ENCODE measurements around the gene AOPEP.

The AOPEP gene

DNA sequence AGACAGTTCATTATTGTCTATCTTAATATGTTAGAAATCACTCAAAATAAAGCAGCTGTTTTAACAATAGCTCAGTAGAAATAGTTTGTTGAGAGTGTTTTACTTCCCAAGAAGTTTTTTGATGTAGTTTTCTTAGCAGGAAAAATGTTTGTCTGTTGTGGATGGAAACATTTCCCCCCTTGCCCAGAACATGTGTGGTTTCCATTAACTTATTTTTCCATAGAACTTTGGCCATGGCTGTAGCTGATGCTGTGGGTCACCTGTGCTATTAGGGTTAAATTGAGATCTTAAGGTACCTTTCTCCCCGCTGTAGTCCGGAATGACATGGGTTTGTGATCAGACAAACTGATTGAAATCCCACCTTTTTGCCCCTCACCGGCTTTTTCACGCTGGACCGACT is 296.2 kb downstream of the AOPEP start:
- DNase-seq: no peak

DNA sequence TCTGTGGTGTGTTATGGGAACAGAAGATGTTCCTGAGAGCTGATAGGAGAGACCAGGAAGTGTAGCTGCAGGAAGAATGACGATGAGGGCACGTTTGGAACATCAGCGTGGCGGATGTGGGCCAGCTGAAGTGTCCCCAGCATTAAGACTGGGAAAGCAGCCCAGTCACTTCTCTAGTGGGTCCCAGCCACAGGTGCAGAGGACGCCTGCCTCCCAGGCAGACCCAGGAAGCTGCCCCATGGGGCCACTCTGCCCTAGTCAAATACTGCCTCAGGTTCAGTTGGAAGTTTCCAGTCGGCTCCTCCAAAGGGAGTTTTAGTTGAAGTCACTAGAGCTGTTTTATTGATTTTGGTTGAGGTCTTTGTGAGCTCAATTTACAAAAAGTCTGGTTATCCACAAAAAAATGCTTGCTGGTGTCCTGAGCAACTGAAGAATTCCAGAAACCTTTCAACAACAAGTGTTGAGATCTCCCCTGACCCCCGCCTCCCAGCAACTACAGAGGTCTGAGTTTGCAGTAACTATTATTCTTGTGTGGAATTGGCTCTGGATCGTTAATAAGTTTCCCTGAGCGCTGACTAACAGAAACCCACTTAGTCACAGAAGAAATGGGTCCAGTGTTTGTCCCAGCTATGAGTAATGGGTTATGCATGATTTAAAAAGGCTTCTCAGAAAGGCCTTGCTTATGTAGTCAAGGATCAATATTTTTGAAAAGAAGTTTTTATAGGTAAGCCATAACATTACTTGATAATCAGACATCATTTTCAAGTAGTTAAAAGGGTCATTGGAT is 296.9 kb downstream of the AOPEP start:
- DNase-seq: no peak

DNA sequence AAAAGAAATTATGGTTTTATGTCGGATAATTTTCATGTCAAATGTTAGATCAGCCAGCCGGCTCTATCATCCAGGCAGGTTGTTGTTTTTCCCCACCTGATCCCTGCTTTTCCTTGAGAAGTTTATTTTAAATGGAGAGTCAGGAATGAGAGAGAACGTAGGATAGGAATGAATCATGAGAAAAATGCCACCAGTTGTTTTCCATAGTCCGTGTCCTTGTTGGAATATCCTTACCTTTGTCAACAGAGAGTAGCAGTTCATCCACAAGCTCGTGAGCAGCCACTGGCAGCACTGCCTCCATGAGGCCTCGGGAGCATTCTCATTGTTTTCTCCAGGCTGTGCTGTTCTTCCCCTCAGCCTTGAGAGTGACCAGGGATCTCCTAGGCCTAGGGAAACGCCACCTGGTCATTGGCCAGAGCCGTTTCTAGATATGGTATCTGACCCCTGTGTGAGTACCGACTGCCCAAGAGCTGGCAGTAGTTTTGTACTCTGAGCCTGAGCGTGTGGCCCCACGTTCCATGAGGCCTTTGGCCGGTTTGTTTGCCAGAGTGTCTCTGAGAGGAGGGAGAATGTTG is 297.7 kb downstream of the AOPEP start:
- DNase-seq: no peak

DNA sequence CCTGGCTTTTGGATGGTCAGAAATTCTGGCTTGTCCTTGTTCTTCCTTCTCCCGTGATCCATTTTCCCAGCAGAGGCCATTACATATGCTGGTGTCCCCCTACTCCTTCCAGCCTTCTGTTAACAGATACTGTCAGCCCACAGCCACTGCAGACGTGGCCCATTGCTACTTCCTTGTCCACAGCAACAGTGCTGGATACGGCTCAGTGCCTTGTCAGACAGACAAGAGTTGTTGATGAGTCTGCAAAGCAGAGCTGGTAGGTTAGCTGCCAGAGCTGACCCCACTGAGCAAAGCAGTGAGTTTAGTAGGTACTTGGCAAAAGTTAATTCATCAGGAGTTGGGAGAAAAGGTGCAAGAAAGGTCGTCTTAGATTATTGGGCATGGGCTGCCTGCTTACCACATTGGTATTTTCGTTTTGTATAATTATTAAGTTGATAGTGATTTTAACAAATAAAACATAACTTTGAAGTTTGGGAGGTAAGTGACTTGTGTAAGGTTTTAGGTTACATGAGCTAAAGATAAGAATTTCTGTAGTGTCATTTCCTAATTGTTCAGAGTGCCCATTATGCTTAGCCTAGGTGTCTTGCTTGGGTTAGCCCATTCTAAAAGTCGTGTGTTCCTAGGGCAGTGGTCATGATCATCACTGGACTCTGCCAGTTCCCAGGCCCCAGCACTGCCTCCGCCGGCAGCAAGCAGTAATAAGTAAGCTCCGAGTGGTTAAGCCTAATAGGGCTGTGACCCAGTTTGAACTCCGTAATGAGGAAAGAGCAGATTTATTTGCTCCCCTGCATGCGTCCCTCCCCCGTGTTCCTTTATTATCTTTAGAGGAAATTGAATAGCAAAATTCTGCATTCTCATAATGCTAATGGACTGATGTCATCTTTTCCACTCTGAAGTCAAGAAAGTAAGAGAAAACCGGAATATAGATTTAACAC is 299.0 kb downstream of the AOPEP start:
- DNase-seq: peak in 2 of 4 experiments; percentile 3 to 5

DNA sequence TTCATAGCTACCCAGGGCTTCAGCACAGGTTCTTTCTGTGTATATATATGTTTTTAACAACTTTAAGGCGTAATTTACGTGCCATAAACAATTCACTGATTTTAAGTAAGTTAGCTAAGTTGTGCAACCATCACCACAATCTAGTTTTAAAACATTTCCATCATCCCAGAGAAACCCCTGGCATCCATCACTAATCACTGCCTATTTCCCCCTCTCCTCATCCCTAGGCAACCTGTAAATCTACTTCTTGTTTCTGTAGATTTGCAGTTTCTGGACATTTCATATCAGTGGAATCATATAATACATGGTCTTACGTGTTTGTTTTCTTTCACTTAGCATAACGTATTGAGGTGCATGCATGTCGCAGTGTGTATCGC is 299.6 kb downstream of the AOPEP start:
- DNase-seq: no peak

DNA sequence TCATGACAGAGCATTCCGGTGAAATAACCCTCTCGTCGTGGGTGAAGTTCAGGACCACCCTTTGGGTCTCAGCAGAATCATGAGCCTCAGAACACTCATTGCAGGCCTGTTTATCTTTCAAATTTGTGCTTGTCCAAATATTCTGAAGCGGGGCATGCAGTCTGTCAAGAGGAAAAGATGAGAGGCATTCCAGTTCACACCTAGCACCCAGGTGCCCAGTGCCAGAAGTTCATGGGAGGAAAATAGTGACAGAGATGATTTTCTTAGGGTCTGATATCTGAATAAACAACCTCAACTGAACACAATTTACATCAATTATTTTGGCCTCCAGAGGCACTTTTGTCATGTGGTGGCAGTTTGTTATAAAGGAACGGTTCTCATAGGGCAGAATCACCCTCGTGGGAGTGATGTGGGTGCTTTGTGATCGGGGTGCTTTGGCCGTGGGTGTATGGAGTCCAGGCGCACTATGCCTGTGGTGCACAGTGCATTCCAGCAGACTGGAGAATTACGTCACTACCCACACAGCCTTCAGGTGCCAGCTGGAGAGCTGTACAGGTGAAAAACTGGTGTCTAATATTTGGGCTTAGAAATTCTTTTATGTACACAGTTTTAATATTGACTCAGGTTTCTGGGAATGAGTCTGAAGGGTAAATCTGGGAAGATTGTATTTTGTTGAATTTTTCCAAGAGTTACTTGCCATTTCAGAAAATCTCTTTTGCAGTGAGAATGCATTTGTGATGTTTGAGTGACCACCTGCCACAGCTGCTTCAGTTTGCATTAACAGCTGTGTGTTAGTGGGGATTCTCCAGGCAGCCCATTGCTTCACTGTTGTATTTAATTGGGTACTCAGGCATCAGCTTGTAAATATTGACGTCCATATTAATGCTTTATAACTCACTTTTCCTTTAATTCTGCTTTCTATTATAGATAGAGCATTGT is 301.7 kb downstream of the AOPEP start:
- DNase-seq: no peak

DNA sequence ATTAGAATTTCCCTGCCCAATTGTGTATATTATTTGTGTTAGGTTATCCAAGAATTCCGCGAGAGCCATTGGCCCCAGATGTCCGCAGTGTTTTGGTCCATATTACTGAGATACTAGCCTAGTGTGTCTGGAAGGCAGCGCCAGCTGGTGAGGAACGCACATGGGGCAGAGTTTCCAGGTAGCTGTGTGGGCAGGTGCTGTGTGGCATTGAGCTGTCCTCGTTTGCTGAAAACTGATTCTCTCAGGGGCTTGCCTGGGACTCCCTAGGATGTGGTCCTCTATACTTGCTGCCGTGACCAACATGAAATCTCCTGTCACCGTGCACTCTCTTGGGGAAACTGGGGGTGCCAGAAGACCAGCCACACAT is 302.3 kb downstream of the AOPEP start:
- DNase-seq: no peak

DNA sequence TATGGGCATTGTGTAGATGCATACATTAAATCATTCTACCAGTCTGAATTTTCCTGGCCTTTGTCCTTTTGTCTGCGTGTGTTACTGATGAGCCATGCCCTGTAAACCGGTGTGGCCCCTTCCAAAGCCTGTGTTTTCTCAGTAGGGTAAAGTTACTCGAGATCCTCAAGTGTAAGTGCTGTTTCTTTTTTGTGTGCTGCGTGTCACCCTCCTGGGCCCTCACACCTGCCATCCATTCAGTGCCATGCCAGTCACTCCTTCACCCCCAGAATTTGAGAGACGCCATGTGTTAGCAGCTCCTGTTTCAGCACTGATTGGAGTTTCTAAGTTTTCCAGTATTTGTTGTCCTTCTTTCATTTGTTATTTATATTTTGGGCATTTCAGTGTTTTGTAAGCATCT is 302.8 kb downstream of the AOPEP start:
- DNase-seq: no peak

DNA sequence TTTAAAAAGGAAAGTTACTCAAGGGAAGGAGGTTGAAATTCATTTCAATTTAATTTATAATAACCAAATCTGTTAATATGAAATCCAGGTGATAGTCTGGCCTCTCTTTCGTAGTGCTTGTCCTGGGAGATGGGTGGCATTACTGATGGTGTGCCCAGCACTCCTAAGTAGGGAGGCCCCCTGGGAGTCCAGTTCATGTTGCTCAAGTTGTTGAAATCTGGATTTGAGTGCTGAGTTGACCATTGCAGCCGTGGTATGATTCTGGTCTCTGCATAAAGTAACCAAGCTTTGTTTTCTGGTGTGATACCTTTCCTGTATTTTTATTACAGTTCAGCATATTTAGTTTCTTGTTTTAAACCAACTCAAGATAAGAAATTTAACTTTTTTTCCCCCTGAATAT is 303.2 kb downstream of the AOPEP start:
- DNase-seq: no peak

DNA sequence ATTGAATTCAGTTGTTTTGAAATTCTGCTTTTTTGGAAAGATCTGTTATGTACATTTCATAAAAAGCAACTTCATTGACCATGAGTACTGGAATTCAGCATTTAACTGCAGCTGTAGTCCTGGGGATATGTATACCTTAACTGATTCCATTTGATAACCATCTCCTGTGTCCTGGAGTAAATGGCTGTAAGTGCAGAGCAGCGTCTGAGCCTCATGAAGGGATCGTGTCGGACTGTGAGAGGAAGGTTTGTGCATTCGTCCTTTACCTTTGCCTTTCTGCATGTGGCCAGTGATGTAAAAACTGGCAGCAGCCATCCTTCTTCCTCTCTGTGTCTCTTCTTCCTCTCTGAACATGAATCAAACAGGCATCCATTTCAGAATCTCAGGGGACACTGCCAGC is 303.8 kb downstream of the AOPEP start:
- no peak for DNase-seq

DNA sequence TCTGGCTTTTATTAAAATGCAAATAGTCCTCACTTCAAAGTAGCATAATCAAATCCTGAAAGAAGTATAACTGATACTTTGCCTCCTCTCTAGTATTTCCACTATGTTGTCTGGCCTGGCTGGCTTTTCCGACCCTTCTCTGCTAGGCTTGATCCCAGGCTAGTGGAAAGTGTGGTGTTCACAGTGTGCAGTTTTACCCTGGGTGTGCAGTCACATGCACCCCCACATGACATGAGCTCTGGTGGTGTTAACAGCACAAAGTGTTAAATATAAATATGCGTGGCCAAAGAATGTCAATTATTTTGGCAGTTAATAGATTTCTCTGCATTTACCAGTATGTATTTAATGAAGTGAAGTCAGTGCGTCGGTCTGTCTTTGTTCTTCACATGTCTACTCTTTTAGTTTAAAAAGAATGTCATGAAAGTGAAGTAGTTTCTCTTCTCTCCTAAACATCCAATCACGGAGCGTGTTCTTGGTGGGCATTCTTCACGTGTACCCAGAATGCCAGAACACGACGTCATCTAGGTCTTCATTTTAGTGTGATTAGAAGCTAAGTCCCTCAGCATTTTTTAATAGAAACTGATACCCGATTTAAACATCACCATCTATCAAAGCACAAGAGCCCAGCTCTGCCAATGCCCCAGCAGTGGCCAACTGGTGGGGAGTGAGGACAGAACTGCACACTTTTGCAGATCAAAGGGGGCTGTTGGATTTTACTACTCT is 304.6 kb downstream of the AOPEP start:
- DNase-seq: no peak

DNA sequence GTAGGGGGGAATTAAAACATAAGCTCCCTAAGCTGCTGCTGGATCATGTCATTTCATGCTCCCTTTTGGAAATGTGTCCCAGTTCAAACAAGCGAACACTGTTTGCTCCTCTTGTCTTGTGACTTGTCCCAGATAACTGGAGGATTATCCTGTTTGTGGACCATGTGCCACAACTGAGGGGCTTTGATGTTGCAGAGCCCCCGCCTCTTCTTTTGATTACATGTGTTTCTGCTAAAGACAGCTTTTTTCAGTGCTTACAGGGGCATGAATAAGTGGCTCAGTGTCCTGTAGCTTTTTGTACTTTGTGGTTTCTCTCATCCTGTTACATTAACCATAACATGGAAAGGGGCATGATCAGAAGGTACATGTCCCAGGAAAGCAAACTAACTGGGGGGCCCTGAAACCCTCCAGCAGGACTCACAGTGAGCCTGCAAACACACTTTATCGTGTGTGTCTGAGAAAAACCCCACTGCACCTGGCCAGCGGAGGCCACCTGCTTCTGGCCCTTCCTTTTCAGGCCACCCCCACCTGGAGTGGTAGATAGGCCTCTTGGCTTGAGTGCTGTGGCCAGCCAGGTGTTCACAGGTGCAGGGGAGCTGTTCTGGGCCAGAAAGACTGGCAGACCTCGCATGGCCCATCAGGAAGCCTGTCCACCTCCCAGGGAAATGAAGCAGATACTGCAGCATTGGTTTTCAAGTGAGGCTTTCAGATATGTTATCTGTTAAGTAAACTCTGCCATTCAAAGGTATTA is 305.4 kb downstream of the AOPEP start:
- DNase-seq: no peak

DNA sequence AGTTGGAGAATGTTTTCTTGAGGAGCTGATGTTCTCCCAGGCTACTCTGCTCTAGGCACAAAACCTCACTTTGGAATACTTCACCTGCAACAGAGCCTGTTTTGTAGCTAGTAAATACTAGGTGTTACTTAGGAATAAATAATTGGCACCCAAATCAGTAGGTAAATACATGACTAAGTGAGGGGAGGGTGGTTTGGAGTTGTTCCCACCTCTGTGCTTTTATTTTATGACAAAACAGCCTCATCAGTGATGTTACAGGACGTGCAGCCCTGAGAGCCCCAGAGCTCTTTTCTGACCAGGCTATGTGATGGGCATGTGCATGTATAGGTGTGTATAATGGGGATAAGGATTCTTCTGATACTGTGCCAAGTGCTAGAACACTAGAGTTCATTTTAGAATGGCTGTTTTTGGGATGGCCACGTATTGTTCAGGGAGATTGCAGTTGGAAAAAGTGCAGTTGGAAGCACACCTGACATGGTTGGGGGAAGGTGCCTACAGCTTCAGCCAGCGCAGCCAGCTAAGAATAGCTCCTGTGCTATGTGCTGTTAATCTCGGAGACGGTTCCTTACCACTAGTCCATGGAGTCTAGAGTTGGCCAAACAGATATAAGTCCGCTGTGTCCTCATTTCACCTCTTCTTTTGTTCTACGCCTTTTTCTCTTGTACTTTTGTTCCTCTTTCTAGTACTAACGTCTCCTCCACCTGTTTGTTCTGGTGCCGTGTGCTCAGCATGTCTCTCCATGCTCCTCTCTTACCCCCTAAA is 306.3 kb downstream of the AOPEP start:
- no peak for DNase-seq

DNA sequence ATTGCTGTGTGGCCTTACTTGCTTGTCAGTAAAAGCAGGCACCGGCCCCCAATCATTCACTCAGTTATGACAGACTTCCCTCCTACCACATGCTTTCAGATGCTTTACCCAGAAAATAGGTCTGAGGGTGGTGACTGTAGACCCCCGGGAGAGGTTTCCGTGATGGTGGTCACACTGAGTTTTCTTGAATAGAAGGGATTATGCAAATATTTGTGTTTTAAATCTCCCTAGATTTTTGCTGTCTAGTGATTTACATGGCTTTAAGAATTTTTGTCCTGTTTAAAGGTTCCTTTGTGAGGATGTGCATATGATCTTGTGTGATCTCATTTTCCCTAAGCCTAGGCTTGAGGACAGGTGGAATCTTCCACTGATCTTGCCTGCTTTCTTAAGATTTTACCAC is 309.3 kb downstream of the AOPEP start:
- DNase-seq: no peak

DNA sequence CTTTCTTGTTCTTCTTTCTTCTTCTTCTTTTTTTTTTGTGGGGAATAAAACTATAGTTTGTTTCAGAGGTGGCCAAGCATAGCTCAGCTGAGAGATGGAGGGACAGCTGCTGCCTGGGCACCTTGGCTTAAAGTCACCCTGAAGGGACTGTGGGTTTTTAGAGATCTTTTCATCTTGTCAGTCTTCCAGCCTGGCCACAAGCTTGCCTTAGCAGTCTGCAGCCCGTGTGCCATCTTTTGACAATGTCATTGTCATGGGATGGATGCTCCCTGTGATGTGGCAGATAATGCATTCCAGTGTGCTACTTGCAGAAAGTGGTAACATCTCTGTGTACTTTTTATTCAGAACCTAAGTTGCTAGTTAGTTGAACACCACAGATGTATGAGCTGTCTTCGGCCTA is 310.2 kb downstream of the AOPEP start:
- no peak for DNase-seq

DNA sequence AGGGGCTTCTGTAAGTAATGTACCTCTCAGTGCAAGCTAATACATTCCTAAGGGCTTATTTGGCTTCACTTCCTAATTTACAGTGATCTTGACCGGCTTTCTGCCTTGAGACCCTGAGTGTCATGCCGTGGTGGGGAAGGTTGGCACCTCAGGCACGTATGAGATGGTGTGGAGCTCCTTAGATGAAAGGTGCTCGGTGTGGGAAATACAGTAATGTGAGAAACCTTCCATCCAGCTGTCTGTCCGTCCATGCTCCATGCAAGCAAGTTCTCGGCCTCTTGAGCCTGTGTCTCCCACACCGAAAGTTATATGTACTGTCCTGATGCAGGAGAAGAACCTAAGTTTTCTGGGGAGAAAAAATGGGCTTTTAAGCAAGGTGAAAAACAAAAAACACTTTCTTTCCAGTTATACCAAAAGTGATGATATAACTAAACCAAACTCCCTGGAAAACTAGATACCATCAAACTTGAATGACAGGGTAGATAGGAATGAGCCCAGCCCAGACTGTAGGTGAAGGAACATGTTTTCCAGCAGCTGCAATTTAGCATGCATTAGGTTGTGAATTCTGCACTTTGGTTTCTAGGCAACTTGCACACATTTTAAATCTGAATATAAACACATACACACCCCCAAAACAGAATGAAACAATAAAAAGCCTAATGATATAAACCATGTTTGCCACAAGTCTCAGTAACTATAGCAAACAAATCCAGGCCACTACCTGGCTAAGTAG is 311.5 kb downstream of the AOPEP start:
- no peak for DNase-seq

DNA sequence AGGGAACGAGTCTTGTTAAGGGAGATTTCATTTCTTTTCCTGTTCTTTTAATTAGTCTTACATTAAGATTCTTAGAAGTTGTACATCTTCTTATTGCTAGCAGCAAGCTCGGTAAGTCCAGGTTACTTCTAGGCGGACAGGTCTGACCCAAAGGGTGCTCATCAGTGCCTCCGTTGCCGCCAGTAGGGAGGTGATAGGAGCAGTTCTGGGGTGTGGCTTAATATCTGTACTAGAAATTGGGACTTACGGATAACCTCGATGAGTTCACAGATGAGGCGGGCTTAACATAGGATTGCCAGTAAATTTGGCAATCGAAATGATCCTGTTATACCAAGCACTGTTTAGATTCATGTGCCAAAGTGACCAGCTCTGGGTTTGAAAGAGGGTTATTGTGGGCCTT is 312.2 kb downstream of the AOPEP start:
- no peak for DNase-seq

DNA sequence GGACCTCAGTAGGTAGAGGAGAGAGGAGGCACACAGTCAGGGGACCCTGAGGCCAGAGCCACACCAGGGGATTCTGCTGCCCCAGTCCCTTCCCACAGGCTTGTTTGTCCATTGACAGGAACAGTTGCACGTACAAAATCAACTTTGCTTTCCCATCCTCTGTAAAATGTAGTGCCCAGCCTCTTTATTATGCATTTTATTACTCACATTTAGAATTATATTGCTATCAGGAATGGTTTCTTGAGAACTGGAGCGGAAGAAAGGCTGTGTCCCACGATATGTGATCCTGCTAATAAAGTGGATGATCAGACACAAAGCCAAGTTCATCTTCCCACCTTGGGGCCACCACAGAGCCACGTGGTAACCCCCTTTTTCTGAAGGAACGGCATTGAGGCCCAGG is 313.6 kb downstream of the AOPEP start:
- no peak for DNase-seq

DNA sequence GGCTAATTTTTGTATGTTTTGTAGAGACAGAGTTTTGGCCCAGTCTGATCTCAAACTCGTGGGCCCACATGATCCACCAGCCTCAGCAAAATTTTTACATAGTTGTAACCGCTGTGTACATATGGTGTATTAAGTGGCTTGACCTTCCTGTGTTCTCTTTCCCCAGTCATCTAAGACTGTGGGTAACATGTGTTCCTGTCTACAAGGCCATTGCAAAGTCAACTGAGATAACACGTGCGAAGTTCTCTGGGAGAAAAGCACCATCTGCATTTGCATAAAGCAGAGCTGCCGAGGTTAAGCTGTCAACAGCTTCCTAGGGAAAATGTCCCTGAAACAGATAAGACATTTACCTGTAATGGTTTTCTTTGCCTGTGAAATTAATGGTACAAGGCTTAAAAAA is 317.3 kb downstream of the AOPEP start:
- no peak for DNase-seq
